Activated CD8-positive, alpha-beta memory T cell treated with anti-CD3 and anti-CD28 coated beads, Interleukin-2, amount 50 U/mL, for 1 hour (primary cell): ENCODE results near the gene TBC1D5.

Source experiments
- DNase-seq: peaks from one replicate; pipeline ENCODE4 v3.0.0-alpha.2; 2020; ENCODE audit errors: extremely low read depth

Gene TBC1D5

GRCh38 chr3:17589888-17590287, 152.5 kb downstream of the TBC1D5 start:
- no peak for DNase-seq

DNA sequence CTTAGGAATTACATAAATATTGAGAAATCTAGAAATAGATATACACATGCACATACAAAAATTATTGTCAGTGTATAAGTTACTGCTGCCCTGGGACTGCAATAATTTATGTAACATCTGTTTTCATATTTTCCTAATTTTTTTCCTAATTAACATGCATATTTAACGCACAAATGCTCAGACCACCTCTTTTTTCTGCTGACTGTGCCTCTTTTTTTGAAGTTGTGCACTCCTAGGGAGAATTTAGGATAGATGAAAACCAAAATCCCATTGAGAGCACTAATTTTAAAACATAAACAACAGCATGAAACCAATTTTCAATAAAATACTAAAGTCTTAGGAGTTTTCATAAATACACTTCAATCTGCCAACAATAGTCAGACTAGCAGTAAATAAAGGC, 154.0 kb downstream of the TBC1D5 start:
- DNase-seq, result no peak

DNA sequence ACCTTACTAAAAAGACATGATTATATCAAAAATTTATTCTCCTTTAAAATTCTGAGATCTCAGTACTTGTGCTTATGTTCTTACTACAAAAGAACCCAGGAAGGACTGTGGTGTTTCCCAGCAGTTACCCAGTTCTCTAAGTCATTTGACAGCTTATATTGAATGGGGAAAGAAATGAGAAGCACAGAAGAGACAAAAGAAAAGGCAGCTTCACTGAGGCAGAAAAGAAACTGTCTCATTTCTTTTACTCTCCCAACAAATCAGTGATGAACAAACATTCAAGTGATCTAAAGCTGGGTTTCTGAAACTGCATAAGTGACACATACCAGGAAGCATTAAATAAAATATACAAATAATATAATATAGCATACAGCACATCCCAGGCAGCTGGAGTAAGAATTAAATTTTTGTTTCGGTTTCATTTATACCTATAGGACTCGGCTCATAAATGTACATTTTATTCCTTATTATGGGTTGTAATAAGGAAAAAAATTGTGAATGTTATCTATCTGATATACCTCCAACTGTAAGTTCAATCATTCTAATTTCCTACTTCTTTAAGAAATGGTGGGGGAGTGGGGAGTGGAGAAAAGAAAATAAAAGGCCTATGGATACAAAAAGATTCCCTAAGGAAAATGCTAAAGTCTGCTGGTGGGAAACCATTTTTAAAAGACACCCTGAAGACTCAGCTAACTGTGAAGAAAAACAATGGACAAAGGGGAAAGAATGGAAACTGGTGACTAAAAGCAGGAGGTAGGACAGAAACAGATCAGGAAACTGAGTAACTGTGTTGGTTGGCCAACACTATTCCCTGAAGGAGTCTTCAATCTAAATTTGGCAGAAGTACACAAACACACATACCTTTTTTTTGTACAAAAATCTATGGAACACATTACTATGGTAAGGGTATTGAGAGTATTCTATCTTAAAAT, 156.8 kb downstream of the TBC1D5 start:
- no peak for DNase-seq

GRCh38 chr3:17584066-17584465, 158.4 kb downstream of the TBC1D5 start:
- no peak for DNase-seq

- no peak for DNase-seq
Observed at GRCh38 chr3:17583530-17583929, 158.9 kb downstream of the TBC1D5 start.

DNA sequence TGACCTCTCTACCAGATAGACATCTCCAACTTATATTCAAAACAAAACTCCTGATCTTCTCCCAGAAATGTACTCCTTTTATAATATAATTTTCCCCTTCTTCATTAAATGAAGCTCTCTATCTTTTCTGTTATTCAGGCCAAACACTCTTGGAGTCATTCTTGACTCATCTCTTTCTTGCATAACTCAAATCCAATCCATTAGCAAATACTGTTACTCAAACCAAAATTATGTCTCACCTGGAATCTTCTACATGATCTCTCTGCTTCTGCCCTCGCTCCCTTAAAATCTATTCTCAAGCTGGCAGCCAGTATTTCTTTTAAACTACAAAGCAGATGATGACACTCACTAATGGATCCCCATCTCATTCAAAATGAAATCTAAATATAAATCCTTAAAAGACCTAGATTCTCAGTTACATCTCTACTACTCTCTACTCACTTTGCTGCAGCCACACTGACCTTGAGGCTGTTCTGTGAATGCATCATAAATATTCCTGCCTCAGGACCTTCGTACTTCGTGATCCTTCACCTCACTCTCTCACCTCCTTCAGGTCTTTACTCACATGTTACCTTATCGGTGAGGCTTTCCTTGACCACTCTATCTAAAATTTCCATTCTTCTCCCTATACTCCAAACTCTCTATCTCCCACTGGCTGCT, 160.9 kb downstream of the TBC1D5 start:
- DNase-seq, result no peak

GRCh38 chr3:17580901-17581300, 161.5 kb downstream of the TBC1D5 start:
- no peak for DNase-seq

DNA sequence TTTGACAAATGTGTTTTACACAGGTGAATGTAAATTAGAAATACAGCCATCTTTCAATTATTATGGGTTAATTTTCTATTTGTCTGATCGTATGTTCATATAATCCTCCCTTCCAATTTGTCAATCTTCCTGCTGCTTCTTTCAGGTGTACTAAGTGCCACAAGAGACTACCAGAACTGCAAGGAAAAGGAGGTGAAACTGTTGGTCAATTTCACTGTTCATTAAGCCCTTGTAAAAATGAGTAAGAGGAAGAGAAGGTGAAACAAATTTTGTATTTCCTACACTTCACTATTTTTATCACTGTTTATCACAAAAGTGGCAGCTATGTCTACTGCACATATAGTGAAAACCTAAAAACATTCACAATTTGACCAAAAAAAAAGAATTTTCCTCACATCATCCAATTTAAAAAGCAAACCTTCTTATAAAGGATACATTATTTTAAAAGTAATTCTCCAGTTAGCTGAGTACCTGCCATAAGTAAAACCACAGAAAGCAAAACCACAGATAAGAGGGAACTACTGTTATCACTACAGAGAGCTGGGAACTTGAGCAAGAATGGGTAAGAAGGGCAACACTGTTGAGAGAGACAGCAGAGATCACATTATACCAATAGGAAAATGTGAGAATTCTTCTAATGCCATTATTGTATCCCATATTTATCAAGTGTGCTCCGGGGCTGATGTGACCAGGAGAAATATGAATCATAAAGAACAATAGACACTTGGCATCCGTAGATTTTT, 163.0 kb downstream of the TBC1D5 start:
- DNase-seq, result no peak

DNA sequence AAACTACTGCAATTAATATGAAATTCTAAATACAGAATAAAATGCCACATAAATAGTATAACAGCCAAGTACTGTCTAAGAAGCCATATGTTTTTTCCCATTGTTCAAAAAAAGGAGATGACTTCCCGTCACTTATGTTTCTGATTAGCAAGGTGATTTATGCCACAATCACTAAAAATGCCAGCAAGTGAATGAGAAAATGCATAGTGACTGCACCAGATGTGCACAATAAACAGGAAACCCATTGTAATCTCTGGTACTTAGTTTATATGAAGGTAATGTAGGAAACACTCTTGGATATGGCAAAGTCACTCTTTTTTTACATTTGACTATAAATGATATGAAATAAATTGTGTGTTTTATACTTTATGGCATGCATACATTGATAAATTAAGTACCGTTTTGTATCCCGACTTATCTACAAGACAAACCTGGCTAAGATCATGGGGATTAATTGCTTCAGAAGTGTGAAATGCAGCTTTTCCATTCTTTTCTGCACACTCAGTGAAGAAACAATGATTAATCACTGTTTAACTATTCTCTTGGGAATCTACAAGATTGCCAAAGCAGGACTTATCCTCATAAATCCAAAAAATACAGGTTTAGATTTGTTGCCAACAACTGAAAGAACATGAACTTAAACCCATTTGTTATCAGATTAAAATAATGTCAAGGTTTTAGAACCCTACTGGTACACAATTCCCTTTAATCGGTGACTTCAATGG, 164.5 kb downstream of the TBC1D5 start:
- DNase-seq, result no peak

GRCh38 chr3:17573396-17573795, 169.0 kb downstream of the TBC1D5 start:
- no peak for DNase-seq

- DNase-seq, result no peak
Observed at GRCh38 chr3:17571686-17572085, 170.7 kb downstream of the TBC1D5 start.

DNA sequence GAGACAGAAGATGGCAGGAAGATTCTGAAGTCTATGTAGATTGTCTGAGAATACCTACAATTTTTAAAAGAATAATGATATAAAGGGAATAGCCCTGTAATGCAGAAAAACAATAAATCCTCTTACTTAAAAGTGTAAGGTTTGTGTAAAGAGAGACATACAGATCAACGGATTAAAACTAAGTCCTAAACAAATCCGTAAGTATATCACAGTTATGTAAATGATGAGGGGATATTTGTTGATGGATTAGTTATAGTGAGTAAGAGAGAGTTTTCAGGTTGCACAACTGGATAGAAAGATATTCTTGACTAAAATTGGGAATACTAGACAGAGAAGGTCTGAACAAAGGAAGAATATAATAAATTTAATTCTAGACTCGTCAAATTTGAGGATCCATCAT, 179.6 kb downstream of the TBC1D5 start:
- DNase-seq, result no peak

DNA sequence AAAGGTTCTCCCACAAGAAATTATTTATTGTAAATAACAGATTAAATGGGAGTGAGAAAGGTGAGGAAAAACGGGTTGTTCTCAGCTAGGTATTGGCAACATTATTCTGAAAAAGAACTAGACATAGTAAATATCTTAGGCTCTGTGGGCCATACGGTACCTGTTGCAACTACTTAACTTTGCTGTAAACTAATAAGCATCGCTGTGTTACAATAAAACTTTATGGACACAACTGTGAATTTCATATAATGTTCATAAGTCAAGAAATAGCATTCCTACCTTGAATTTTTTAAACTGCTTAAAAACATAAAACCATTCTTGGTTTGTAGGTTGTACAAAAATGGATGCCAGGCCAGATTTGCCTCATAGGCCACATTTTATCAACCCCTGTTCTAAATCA, 183.9 kb downstream of the TBC1D5 start:
- DNase-seq, result no peak

- DNase-seq, result no peak
Observed at GRCh38 chr3:17557749-17558463, 184.5 kb downstream of the TBC1D5 start.

DNA sequence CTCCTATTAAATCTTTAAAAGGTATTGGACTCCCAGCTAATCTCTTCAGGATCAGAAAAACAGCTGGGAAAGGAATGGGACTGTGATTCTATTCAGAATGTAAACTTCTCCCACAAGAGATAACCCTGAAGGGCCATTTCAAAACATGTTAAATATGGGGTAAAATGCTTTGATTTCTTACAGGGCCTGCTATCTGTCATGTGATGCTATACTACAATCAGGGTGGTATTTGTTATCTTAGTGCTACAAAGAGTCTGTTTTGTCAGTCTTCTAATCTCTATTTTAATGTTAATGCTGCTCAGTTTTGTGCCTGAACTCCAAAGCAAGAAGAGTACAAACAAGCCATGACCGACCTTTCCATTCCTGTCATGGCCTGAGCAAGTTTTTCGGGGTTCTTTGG, 186.9 kb downstream of the TBC1D5 start:
- DNase-seq, result no peak

DNA sequence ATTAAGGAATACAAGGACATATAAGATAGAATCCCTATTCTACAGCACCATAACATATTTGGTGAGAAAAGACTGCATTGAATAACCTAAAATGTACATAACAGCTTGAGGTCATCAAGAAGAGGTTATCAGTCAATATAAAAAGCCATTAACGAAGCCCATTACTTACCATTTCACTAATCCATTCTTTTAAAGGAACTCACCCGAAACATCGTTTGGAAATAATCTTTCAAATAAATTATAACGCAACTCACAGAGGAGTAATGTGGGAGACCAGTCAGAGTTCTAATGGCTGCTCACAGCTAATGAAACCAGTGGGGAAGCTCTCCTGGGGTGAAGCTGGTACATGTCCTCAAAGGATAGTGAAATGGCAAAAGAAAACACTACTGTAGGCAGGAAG, 188.4 kb downstream of the TBC1D5 start:
- no peak for DNase-seq

DNA sequence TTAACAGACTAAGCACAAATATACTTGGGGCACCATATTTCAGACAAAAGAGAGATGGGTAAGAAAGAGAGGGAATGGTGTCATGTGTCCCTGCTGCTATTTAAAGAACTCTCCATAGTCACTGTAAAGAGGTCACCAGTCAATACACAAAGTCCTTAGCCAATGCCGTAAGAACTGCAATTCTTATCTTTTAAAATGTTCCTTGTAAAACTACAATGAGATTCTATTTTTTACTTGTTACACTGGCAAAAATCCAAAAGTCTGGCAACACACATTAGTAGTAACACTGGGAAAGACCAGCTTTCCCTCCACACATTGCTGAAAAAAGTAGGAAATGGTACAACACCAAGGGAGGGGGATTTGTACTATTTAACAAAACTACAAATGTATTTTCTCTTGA, 189.4 kb downstream of the TBC1D5 start:
- DNase-seq, result no peak

- DNase-seq, result no peak
Observed at GRCh38 chr3:17552351-17552750, 190.1 kb downstream of the TBC1D5 start.

- no peak for DNase-seq
Observed at GRCh38 chr3:17551895-17552294, 190.5 kb downstream of the TBC1D5 start.

GRCh38 chr3:17551333-17551732, 191.1 kb downstream of the TBC1D5 start:
- no peak for DNase-seq

DNA sequence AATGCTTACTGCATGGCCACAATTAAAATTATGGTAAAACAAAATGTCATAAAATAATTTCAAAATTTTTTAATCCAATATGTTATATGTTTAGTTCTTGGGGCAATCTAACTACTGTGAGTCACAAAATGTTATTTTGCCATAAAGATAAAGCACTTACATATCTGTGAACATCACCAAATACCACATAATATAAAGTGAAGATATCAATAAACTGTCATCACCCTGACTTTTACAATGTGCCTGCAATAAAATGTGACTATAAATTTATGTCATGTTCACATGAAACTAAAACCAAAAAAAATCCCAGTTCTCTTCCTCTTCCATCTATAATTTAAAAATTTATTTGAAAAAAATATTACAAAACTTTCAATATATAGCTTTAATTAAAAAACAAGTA, 191.8 kb downstream of the TBC1D5 start:
- DNase-seq, result no peak
